ENCODE results near the gene INO80. TPM values are rescaled to one million over a fixed set of nuclear protein-coding genes. Genes with fewer than 3 reads are reported as not detected.

The INO80 gene
- total and polyA plus RNA-seq, 12 donors = 4.8 to 14.8 (median 11.7) TPM

- DNase-seq (no peak), ATAC-seq (no peak)
- Histone ChIP-seq H3K9me3 (no peaks in the 10 kb centered on the region), H3K27ac (no peak overlapping the region), H3K4me3 (no peak overlapping the region), H3K36me3 (no peaks in the 10 kb centered on the region), H3K4me1 (peaks cover 0 to 20% (median 8%) of the 10 kb centered on the region in 9 donors), H3K27me3 (no peaks in the 10 kb centered on the region)
- 88 to 98% methylated on average over 8 of the region's 8 CpGs for WGBS, 2 donors
- intact Hi-C loops (cut with DNase I) = loop anchor here in 1 of 10 donors (5.0 kb wide), 1 partner anchor 33 kb away; no protein-coding TSS in a partner anchor
- TF ChIP-seq, protein P1, sequence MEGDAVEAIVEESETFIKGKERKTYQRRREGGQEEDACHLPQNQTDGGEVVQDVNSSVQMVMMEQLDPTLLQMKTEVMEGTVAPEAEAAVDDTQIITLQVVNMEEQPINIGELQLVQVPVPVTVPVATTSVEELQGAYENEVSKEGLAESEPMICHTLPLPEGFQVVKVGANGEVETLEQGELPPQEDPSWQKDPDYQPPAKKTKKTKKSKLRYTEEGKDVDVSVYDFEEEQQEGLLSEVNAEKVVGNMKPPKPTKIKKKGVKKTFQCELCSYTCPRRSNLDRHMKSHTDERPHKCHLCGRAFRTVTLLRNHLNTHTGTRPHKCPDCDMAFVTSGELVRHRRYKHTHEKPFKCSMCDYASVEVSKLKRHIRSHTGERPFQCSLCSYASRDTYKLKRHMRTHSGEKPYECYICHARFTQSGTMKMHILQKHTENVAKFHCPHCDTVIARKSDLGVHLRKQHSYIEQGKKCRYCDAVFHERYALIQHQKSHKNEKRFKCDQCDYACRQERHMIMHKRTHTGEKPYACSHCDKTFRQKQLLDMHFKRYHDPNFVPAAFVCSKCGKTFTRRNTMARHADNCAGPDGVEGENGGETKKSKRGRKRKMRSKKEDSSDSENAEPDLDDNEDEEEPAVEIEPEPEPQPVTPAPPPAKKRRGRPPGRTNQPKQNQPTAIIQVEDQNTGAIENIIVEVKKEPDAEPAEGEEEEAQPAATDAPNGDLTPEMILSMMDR (IDR thresholded peaks at IDR 0.05) = no peak
These were observed 146.7 kb downstream of the INO80 start for GRCh38 chr15:40969363-40969762.

DNA sequence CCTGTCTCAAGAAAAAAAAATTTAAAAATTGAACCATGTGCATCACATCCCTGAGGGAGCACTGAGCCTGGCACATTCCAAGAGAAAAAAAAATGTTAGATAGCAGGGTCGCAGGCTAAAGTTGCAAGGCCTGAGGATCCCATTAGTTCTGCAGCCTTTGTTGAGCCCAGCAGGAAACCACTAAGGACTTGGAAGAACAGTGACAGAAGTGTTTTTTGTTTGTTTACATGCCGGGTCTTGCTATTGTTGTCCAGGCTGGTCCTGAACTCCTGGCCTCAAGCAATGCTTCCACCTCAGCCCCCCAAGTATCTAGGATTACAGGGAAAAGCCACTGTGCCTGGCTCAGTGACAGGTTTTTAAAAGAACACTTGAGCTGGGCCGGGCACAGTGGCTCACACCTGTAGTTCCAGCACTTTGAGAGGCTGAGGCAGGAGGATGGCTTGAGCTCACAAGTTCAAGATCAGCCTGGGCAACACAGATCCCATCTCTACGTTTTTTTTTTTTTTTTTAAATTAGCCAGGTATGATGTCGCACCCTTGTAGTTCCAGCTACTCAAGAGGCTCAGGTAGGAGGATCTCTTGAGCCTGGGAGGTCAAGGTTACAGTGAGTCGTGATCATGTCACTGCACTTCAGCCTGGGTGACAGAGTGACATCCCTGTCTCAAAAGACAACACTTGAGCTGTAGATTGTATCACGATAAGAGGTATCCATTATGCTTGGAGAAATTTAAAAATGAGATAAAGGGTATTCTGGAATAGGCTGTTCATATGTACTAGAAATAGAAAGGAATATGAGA lies 147.6 kb downstream of the INO80 start:
- Histone ChIP-seq H3K4me3 (no peak overlapping the region), H3K9me3 (no peaks in the 10 kb centered on the region), H3K36me3 (no peaks in the 10 kb centered on the region), H3K27me3 (no peaks in the 10 kb centered on the region), H3K27ac (no peak overlapping the region), H3K4me1 (peaks cover 0 to 20% (median 8%) of the 10 kb centered on the region in 9 donors)
- intact Hi-C loops (cut with DNase I) = loop anchor here in 1 of 10 donors (5.0 kb wide), 1 partner anchor 34 kb away; no protein-coding TSS in a partner anchor
- no peak for ATAC-seq
- WGBS, 2 donors = 66% methylated on average over 7 of the region's 7 CpGs
- TF ChIP-seq, protein P1 (IDR thresholded peaks at IDR 0.05) = no peak
- DNase-seq = no peak

DNA sequence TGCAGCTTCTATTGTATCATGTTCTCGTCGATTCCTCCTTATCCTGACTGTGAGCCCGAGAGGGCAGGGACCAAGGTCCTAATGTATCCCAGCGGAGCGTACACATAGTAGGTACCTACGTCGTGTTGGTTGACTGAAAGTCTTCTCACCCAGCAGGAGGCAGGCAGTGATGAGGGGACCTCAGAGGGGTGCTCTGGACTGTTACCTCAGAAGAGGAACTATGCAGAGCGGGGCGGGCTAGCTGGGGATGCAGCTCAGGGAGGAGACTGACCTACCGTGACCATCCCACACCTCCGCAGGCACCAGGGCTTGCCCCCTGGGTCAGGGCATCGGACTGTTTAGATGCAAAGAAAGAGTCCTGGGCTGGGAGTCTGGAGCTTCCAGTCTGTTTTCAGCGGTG lies 151.4 kb downstream of the INO80 start:
- no peaks in the 10 kb centered on the region for H3K36me3 ChIP-seq
- no peaks in the 10 kb centered on the region for H3K27me3 ChIP-seq
- peaks cover 0 to 20% (median 8%) of the 10 kb centered on the region in 9 donors for H3K4me1 ChIP-seq
- intact Hi-C loops (cut with DNase I) = loop anchor here in 1 of 10 donors (5.0 kb wide), 1 partner anchor 38 kb away; no protein-coding TSS in a partner anchor
- no peak for ATAC-seq
- H3K27ac ChIP-seq = no peak overlapping the region
- DNase-seq = no peak
- no peaks in the 10 kb centered on the region for H3K9me3 ChIP-seq
- H3K4me3 ChIP-seq = no peak overlapping the region
- TF ChIP-seq, protein P1 (IDR thresholded peaks at IDR 0.05) = no peak
- WGBS, 2 donors = 83 to 86% methylated on average over 13 of the region's 13 CpGs

GRCh38 chr15:40964006-40964405 lies 152.1 kb downstream of the INO80 start:
- no peaks in the 10 kb centered on the region for H3K9me3 ChIP-seq
- H3K4me1 ChIP-seq = peaks cover 0 to 20% (median 8%) of the 10 kb centered on the region in 9 donors
- intact Hi-C loops (cut with DNase I) = no loop called here
- TF ChIP-seq, protein P1 (IDR thresholded peaks at IDR 0.05) = no peak
- no peak overlapping the region for H3K4me3 ChIP-seq
- DNase-seq (no peak), ATAC-seq (no peak)
- H3K27ac ChIP-seq = no peak overlapping the region
- H3K36me3 ChIP-seq = no peaks in the 10 kb centered on the region
- 82% methylated on average over 7 to 8 of the region's 8 CpGs for WGBS, 2 donors
- H3K27me3 ChIP-seq = no peaks in the 10 kb centered on the region
